Activated T-cell treated with anti-CD3 and anti-CD28 coated beads for 24 hours (primary cell): ENCODE data around the gene POLR1E.
"Not testable (repeated sequence)": the region's sequence is repeated elsewhere in the genome, so short reads cannot be mapped to it uniquely, and the experiment has no call there.

Experiments
- DNase-seq: peaks from one replicate; pipeline ENCODE4 v3.0.0-alpha.2; 2020; ENCODE audit warnings: low read depth

POLR1E gene

DNA sequence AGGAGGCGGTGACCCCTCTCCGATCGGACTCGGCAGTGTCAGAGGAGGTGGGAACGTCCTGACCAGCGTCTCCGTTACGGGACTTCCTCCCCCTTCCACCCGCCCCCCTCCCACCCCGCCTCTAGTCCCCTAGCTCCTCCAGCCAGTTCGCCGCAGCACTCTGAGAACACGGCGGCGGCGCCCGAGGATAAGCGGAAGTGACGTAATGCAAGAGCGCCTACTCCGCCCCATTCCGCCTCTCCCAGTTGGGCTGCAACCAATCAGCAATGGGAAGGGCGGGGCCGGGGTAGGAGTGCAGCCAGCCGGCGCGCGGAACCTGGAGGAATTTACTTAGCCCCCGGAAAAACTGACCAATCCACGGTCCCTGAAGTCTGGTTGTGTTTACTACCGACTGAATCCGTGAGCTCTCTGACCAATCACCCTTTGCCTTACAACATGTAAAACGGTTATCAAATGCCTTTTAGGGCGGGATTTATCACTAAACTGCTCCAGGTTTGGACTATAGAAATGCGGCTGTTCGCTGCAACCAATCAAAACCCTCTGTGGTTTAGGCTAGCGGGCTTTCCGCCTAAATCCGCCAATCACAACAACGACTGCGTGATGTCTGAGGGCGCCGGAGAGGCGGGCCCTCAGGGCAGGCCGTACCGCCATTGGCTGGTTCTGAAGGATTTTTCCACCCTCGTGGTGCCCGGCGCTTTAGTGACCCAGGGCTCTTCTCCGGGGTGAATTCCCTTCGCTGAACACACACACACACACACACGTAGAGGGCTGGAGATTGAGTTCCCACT lies 20.3 kb upstream of the POLR1E start, which contains the start of gene ZBTB5:
ZBTB5 (minus strand) TSS at position 202 of the 788 bp plus-strand sequence. CDS start 22,899 bp downstream, outside the sequence.
- DNase-seq = peak; percentile 98

DNA sequence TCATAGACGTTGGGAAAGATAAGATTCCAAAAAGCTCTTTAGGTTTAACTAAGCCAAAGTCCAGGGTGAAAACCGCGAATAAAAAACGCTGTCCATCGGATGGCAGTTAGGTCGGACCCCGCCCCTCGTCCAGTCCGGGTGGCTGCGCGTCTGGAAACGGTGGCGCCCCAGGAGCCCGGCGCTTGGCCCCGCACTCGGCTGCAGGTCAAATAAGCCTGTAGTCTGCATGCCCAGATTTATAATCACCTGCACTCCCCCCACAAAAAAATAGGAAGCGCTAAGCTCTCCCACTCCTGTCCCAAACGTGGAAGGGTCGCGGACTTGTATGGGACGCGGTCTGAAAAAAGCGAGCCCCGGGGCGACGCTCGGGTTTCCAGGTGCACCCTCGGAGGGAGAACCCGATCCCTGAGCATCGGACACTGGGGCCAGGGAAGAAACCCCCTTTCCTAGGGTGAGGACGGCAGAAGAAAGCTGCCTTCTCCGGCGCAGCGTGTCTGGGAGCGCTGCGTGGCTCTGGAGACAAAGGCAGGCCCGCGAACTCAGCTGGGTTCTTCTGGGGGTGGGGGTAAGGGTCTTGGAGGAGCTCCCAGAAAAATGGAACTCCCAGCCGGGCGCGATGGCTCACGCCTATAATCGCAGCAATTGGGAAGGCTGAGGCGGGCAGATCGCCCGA lies 19.6 kb upstream of the POLR1E start:
- DNase-seq = peak; percentile 16

- DNase-seq = not testable (repeated sequence)
These were observed 18.2 kb upstream of the POLR1E start for GRCh38 chr9:37467530-37467929.

DNA sequence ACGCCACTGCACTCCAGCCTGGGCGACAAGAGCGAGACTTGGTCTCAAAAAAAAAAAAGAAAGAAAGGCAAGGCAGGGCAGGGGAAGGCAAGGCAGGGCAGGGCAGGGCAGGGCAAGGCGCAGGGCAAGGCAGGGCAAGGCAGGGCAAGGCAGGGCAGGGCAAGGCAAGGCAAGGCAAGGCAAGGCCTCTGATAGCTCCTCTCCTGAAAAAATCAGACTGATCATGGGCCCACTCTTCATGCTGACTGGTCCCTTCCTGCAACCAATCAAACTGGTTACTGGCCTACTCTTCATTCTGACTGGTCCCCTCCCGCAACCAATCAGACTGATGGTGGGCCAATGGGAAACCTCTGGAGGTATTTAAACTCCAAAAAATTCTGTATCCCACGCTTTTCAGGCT lies 17.1 kb upstream of the POLR1E start:
- no peak for DNase-seq

GRCh38 chr9:37471942-37472684 lies 13.6 kb upstream of the POLR1E start:
- DNase-seq = no peak

DNA sequence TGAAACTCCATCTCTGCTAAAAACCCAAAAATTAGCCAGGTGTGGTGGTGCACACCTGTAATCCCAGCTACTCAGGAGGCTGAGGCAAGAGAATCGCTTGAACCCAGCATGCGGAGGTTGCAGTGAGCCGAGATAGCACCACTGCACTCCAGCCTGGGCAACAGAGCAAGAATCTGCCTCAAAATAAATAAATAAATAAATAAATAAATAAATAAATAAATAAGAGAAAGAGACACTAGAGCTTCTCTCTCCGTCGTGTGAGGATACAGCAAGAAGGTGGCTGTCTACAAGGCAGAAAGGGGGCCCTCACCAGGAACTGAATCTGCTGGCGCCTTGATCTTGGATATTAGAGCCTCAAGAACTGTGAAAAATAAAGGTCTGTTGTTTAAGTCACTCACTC lies 11.8 kb upstream of the POLR1E start:
- not testable (repeated sequence) for DNase-seq

GRCh38 chr9:37474438-37474837 lies 11.3 kb upstream of the POLR1E start:
- no peak for DNase-seq

DNA sequence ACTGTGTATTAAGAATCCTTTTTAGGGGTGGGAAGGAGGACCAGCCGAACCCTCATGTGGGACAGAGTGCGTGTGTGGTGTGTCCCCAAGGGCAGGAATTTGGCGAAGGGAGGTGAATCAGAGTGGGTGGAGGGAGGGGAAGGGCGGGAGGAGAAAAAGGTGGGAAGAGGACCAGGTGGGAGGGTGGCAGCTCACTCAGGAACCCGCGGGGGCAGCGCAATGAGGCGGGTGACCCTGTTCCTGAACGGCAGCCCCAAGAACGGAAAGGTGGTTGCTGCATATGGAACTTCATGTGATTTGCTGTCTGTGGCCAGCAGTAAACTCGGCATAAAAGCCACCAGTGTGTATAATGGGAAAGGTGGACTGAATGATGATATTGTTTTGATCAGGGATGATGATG lies 8.8 kb upstream of the POLR1E start:
- DNase-seq = no peak

DNA sequence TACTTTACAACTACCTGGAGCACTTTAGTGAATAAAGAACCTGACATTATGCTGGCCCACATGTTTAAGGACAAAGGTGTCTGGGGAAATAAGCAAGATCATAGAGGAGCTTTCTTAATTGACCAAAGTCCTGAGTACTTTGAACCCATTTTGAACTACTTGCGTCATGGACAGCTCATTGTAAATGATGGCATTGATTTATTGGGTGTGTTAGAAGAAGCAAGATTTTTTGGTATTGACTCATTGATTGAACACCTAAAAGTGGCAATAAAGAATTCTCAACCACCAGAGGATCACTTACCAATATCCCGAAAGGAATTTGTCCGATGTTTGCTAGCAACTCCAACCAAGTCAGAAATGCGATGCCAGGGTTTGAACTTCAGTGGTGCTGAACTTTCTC lies 8.3 kb upstream of the POLR1E start:
- not testable (repeated sequence) for DNase-seq

- not testable (repeated sequence) for DNase-seq
These were observed 7.6 kb upstream of the POLR1E start for GRCh38 chr9:37477987-37478619.

DNA sequence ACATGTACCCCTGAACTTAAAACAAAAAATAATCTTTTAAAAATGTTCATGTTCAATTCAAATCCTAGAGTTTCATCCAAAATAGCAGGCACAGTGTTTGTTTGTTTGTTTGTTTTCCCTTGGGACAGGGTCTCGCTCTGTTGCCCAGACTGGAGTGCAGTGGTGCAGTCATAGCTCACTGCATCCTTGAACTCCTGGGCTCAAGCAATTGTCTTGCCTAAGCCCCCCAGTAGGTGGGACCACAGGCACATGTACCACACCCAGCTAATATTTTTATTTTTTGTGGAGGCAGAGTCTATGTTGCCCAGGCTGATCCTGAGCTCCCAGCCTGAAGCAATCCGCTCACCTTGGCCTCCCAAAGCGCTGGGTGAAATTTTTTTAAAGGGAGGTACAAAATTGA lies 5.0 kb upstream of the POLR1E start:
- DNase-seq = no peak

GRCh38 chr9:37486256-37486615 lies 488 bp downstream of the POLR1E start:
- no peak for DNase-seq

GRCh38 chr9:37486616-37487548 lies 1.1 kb downstream of the POLR1E start:
- no peak for DNase-seq

- DNase-seq = no peak
These were observed 6.2 kb downstream of the POLR1E start for GRCh38 chr9:37491939-37492338.

DNA sequence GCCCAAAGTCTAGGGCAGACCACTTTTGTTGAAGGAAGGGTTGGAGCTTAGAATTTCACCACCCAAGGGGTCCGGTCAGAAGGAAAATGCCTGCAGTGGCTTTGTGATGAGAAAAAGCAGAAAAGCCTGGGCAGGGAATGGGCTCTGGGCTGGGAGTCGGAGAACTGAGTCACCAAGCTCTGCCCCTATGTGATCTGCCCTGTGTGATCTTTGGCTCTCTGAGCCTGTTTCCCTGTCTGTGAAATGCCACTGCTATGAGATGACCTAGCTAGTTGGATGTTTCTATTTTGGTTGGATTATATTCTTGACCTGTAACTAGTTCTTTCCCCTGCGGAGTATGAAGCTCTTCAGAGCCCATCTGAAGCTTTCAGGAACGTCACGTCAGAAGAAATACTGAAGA lies 9.8 kb downstream of the POLR1E start:
- DNase-seq = no peak

- no peak for DNase-seq
These were observed 10.3 kb downstream of the POLR1E start for GRCh38 chr9:37496020-37496419.

- DNase-seq = no peak
These were observed 11.6 kb downstream of the POLR1E start for GRCh38 chr9:37497320-37497719.

DNA sequence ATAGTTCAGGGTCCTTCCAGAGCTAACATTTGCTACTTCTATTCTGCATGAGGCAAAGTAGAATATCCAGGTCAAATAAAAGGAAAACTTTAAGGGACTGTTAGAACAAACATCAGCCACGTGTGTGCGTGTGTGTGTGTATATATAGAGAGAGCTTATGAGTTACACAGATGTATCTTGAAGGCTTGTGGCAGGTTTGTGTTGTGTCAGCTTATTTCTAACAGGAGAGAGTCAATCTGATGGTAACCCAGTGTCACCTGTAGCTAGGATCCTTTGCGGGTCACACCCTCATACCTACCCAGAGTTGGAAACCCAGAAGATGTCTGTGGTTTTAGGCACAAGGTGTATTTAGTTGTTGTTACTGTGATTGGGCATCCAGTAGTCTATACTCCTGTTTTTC lies 12.7 kb downstream of the POLR1E start:
- no peak for DNase-seq

DNA sequence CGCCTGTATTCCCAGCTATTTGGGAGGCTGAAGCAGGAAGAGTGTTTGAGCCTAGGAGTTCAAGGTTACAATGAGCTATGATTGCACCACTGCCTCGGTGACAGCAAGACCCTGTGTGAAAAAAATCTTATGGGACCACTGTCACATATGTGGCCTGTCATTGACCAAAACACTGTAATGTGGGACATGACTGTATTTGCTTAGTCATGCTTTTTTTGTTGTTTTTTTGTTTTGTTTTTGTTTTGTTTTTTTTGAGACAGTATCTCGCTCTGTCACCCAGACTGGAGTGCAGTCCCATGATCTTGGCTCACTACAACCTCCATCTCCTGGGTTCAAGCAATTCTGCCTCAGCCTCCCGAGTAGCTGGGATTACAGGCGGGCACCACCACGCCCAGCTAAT lies 13.5 kb downstream of the POLR1E start:
- no peak for DNase-seq

- DNase-seq = no peak
These were observed 16.3 kb downstream of the POLR1E start for GRCh38 chr9:37501957-37502596.

DNA sequence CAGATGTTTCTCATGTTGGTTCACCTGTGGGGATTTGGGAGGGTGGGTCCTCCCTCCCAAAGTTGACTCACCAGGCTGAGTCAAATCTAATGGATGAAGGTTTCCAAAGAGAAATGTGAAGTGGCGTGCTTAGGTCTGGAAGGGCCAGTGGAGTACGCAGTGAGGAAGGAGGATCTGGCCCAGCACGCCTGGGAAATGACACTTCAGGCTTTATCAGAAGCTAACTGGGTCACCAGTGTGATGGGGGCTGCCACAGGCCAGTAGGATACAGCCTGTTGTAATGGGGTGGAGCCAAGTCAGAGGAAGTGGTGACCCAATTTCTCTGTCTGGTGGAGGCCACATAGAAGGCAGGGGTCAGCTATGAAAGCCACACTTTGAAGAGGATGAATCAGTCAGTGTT lies 18.0 kb downstream of the POLR1E start:
- no peak for DNase-seq
